HepG2 (cell line): ENCODE data around the gene GPR31. TPM values are rescaled to one million over a fixed set of nuclear protein-coding genes. Genes with fewer than 3 reads are reported as not detected.

Source experiments
- BRD4 ChIP-seq: sonication (generic); formaldehyde crosslinking; IDR thresholded peaks from 2 replicates; pipeline ENCODE4 v1.4.0; 2020; ENCODE audit warnings: missing genetic modification reagents
- EP300 ChIP-seq, 3 experiments: sonication (generic) in 1 of 3; formaldehyde crosslinking in 1 of 3; IDR thresholded peaks; 2 replicates each; pipeline versions ENCODE4 v1.5.1 to v1.6.1; 2011 to 2020; ENCODE audit warnings: low read depth in 2 of 3, low read length in 2 of 3, borderline replicate concordance in 1 of 3, improper control_type of control experiment in 1 of 3, mild to moderate bottlenecking in 1 of 3, missing genetic modification reagents in 1 of 3, moderate library complexity in 1 of 3
- ERF ChIP-seq: IDR thresholded peaks from 2 replicates; pipeline ENCODE4 v1.6.1; 2018; ENCODE audit warnings: missing biosample characterization, missing genetic modification reagents
- EZH2 ChIP-seq: conservative IDR thresholded peaks from 2 replicates; pipeline ENCODE4 v1.6.1; 2012; ENCODE audit warnings: mild to moderate bottlenecking, low read depth, low read length, moderate library complexity
- GABPA ChIP-seq, 2 experiments: IDR thresholded peaks; 2 replicates each; pipeline ENCODE4 v1.6.1; 2011 to 2016; ENCODE audit warnings: low read depth in 2 of 2, low read length in 1 of 2, missing biosample characterization in 1 of 2, missing genetic modification characterization in 1 of 2
- HDAC6 ChIP-seq: fragments of 200-600 bp; sonication (generic); IDR thresholded peaks from 2 replicates; pipeline ENCODE4 v1.7.0; 2017; ENCODE audit warnings: mild to moderate bottlenecking, antibody characterized with exemption, low read length, low read depth
- HHEX ChIP-seq: IDR thresholded peaks from 2 replicates; pipeline ENCODE4 v1.6.1; 2016; ENCODE audit warnings: control low read depth
- KDM4B ChIP-seq: sonication (generic); formaldehyde crosslinking; IDR thresholded peaks from 2 replicates; pipeline ENCODE4 v1.4.0; 2020; ENCODE audit warnings: missing genetic modification reagents
- MAFF ChIP-seq: IDR thresholded peaks from 2 replicates; pipeline ENCODE4 v1.6.1; 2011; ENCODE audit warnings: low read depth, low read length, improper control_type of control experiment
- NAIF1 ChIP-seq: sonication (generic); formaldehyde crosslinking; IDR thresholded peaks from 2 replicates; pipeline ENCODE4 v1.5.0; 2020; ENCODE audit warnings: mild to moderate bottlenecking, missing genetic modification reagents, borderline replicate concordance
- NFATC3 ChIP-seq: sonication (generic); formaldehyde crosslinking; IDR thresholded peaks from 2 replicates; pipeline ENCODE4 v1.5.1; 2020; ENCODE audit warnings: mild to moderate bottlenecking, missing genetic modification reagents
- NFKBIZ ChIP-seq: IDR thresholded peaks from 2 replicates; pipeline ENCODE4 v1.6.1; 2018; ENCODE audit warnings: missing genetic modification reagents, missing compliant biosample characterization
- REXO4 ChIP-seq: sonication (generic); formaldehyde crosslinking; IDR thresholded peaks from 2 replicates; pipeline ENCODE4 v1.8.0; 2022; ENCODE audit warnings: missing genetic modification reagents, mild to moderate bottlenecking, borderline replicate concordance
- SMAD9 ChIP-seq: sonication (generic); formaldehyde crosslinking; IDR thresholded peaks from 2 replicates; pipeline ENCODE4 v1.5.1; 2020; ENCODE audit warnings: mild to moderate bottlenecking, missing genetic modification reagents
- ZFP82 ChIP-seq: sonication (generic); formaldehyde crosslinking; IDR thresholded peaks from 2 replicates; pipeline ENCODE4 v1.5.1; 2020; ENCODE audit warnings: mild to moderate bottlenecking, missing genetic modification reagents, borderline replicate concordance
- ZFP90 ChIP-seq: sonication (generic); formaldehyde crosslinking; IDR thresholded peaks from 2 replicates; pipeline ENCODE4 v1.8.0; 2022; ENCODE audit warnings: missing genetic modification reagents, mild to moderate bottlenecking, inconsistent platforms, borderline replicate concordance
- ZMYM4 ChIP-seq: sonication (generic); formaldehyde crosslinking; IDR thresholded peaks from 2 replicates; pipeline ENCODE4 v1.8.1; 2023; ENCODE audit warnings: mild to moderate bottlenecking, missing genetic modification reagents
- ZNF12 ChIP-seq: sonication (generic); formaldehyde crosslinking; IDR thresholded peaks from 2 replicates; pipeline ENCODE4 v1.5.0; 2020; ENCODE audit warnings: missing genetic modification reagents
- ZNF326 ChIP-seq: sonication (generic); formaldehyde crosslinking; IDR thresholded peaks from 2 replicates; pipeline ENCODE4 v1.4.0; 2020; ENCODE audit warnings: missing genetic modification reagents, borderline replicate concordance
- ZNF446 ChIP-seq: sonication (generic); formaldehyde crosslinking; IDR thresholded peaks from 2 replicates; pipeline ENCODE4 v1.5.0; 2020; ENCODE audit warnings: mild to moderate bottlenecking, missing genetic modification reagents
- ZNF589 ChIP-seq: sonication (generic); formaldehyde crosslinking; conservative IDR thresholded peaks from 2 replicates; pipeline ENCODE4 v1.8.0; 2022; ENCODE audit warnings: mild to moderate bottlenecking, moderate library complexity, missing genetic modification reagents
- ZSCAN12 ChIP-seq: sonication (generic); formaldehyde crosslinking; IDR thresholded peaks from 2 replicates; pipeline ENCODE4 v1.9.0; 2021; ENCODE audit warnings: mild to moderate bottlenecking, missing genetic modification reagents
- ZSCAN29 ChIP-seq: sonication (generic); formaldehyde crosslinking; conservative IDR thresholded peaks from 2 replicates; pipeline ENCODE4 v1.4.0; 2020; ENCODE audit warnings: mild to moderate bottlenecking, missing genetic modification reagents
- polyA plus RNA-seq, 8 experiments: library from polyadenylated mRNA; depleted of rRNA in 3 of 8; stranded (reverse) in 7 of 8; unstranded in 1 of 8; fragments of >200 nt; fragmentation: Illumina TruSeq in 4 of 8; extraction: Trizol in 4 of 8; gene quantifications; 2 replicates each; pipeline versions ENCODE4 v1.2.1 to v1.2.3, GENCODE V29; 2011 to 2016; ENCODE audit warnings: low read depth in 4 of 8, missing spikeins in 1 of 8, mixed read lengths in 1 of 8; ENCODE audit not compliant: insufficient read depth in 1 of 8
- total RNA-seq, 5 experiments: library from RNA; depleted of rRNA; stranded (reverse); fragments of >200 nt; fragmentation: Illumina TruSeq; extraction: Trizol; gene quantifications; 2 replicates each; pipeline ENCODE4 v1.2.3, GENCODE V29; 2016; ENCODE audit warnings: low read depth in 1 of 5
- TF ChIP-seq, protein P1 (sequence below): sonication (generic); formaldehyde crosslinking; IDR thresholded peaks from 2 replicates; pipeline ENCODE4 v1.5.0; 2020; ENCODE audit warnings: missing genetic modification reagents

GPR31 gene
- total and polyA plus RNA-seq, 2 of the 13 experiments (the other 11 are each of a cell fraction or from before 2014, with no cell fraction given) = not detected

DNA sequence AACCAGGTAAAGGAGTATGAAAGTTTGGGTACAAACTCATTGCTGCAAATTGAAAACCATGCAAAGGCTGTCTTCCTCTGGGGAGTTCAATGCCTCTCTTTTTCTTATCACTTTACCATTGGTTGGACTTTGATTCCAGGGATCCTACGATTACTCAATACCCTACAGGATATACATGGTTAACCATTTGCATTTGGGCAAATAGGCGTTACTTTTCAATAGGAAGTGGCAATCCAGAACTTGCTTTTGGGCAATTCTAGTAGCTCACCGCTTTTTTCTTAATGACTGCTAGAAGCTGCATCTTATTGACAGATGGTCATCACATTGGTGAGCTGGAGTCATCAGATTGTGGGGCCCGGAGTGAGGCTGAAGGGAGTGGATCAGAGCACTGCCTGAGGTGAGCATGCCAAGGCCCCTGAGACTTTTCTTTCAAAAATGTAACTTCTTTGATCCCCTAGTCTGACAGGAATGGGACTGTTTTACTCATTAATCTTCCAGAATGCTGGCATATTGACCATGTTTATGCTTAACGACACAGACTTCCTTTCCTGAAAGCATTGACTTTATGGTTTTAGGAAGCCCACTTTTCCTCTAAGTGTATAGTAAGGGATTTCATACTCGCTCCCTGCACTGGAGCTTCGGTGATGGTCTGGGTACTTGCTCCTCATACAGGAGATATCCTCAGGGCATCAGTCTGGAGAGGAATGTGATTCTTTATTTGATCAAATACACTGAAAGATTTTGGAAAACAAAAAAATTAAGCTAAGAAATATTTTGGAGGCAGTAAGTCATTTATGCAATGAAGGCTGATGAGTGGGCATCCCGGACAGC, 34.7 kb downstream of the GPR31 start, which contains the start of gene CCR6 (continued):
- TF ChIP-seq, protein P1, sequence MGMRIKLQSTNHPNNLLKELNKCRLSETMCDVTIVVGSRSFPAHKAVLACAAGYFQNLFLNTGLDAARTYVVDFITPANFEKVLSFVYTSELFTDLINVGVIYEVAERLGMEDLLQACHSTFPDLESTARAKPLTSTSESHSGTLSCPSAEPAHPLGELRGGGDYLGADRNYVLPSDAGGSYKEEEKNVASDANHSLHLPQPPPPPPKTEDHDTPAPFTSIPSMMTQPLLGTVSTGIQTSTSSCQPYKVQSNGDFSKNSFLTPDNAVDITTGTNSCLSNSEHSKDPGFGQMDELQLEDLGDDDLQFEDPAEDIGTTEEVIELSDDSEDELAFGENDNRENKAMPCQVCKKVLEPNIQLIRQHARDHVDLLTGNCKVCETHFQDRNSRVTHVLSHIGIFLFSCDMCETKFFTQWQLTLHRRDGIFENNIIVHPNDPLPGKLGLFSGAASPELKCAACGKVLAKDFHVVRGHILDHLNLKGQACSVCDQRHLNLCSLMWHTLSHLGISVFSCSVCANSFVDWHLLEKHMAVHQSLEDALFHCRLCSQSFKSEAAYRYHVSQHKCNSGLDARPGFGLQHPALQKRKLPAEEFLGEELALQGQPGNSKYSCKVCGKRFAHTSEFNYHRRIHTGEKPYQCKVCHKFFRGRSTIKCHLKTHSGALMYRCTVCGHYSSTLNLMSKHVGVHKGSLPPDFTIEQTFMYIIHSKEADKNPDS (CRISPR knock-in tag) = peak; percentile 40; the same call in 1 of the 2 replicates
- TF ChIP-seq MAFF (0 out of 2 replicates have a peak, but pooled peaks have one; percentile 7), ZNF446 (CRISPR knock-in tag) (no peak), KDM4B (CRISPR knock-in tag) (no peak), ZFP90 (CRISPR knock-in tag) (0 out of 2 replicates have a peak, but pooled peaks have one; percentile 35), SMAD9 (no peak), EP300 (IDR thresholded peaks at IDR 0.05; ENCODE audit: low read depth in 2 of 2, low read length in 2 of 2) (peak; percentile 53 to 88; a peak in 3 of 4 replicates), EP300 (CRISPR knock-in tag; IDR thresholded peaks at IDR 0.05; ENCODE audit: borderline replicate concordance) (no peak; the same call in 1 of the 2 replicates), NFKBIZ (CRISPR knock-in tag) (peak; percentile 85; the same call in 1 of the 2 replicates), ZNF326 (CRISPR knock-in tag) (no peak), ERF (CRISPR knock-in tag) (no peak; the same call in 1 of the 2 replicates), ZMYM4 (CRISPR knock-in tag) (peak; percentile 75), ZFP82 (CRISPR knock-in tag) (peak; percentile 65; the same call in 1 of the 2 replicates), EZH2 (no peak), ZNF589 (no peak), NFATC3 (CRISPR knock-in tag) (no peak; the same call in 1 of the 2 replicates), HDAC6 (no peak), HHEX (CRISPR knock-in tag) (peak; percentile 67), REXO4 (CRISPR knock-in tag) (no peak), BRD4 (peak; percentile 28; the same call in 1 of the 2 replicates), ZNF12 (no peak; the same call in 1 of the 2 replicates), NAIF1 (CRISPR knock-in tag) (peak; percentile 62; the same call in 1 of the 2 replicates), ZSCAN29 (CRISPR knock-in tag) (no peak), ZSCAN12 (CRISPR knock-in tag) (no peak), GABPA (IDR thresholded peaks at IDR 0.05; ENCODE audit: low read depth, low read length) (no peak), GABPA (CRISPR knock-in tag; IDR thresholded peaks at IDR 0.05; ENCODE audit: low read depth) (peak; percentile 66)
